K562 (cell line): ENCODE measurements around the gene PTPRR. TPM values are rescaled to one million over a fixed set of nuclear protein-coding genes. Genes with fewer than 3 reads are reported as not detected.

Experiments used
- ATAC-seq: fragments of 200-7000 bp; cut with Tn5 transposase; 3 replicates; pipeline ENCODE4 v1.9.1; 2020; ENCODE audit warnings: moderate library complexity
- BruUV-seq: library from RNA; stranded (reverse); fragments of 400-500 nt; replicated peaks from 2 replicates; lab custom pipeline; 2021; lab: Mats Ljungman, UMichigan
- CTCF ChIA-PET: fragments of 300-600 bp; formaldehyde crosslinking; extraction: SDS; loops from one replicate; lab custom pipeline; 2021; ENCODE audit warnings: low intra/inter-chr PET ratio; lab: Yijun Ruan, JAX
- POLR2A ChIA-PET: fragments of 300-600, 350-650 bp; sonication (Branson Sonifier 250); formaldehyde crosslinking; extraction: SDS; loops from one replicate; lab custom pipeline; 2021; ENCODE audit warnings: antibody characterized with exemption, inconsistent platforms; lab: Yijun Ruan, JAX
- DNase-seq, 4 experiments: peaks; one replicate each; pipeline versions ENCODE4 v3.0.0 to v3.0.0-alpha.2; 2011 to 2018; ENCODE audit warnings: low spot score in 3 of 4, mixed read lengths in 3 of 4; ENCODE audit errors: extremely low read depth in 1 of 4
- FAIRE-seq: peaks from 2 replicates; lab custom pipeline; 2011; peaks lifted over from hg19 to GRCh38; lab: Jason Lieb, UNC
- H2AFZ ChIP-seq: 2 replicates; pipeline ENCODE4 v1.6.0; 2011; ENCODE audit warnings: low read depth, low read length, control low read depth, inconsistent platforms
- H3K27ac ChIP-seq: fragments of 200-600 bp; 3 replicates; pipeline ENCODE4 v1.8.0; 2011; ENCODE audit warnings: low read depth, mild to moderate bottlenecking, control low read depth, inconsistent platforms, low read length, moderate library complexity, mixed read lengths; ENCODE audit errors: extremely low read depth
- H3K27me3 ChIP-seq, 2 experiments: fragments of 300-600 bp in 1 of 2; 2 replicates in 1 of 2; 3 replicates in 1 of 2; pipeline versions ENCODE4 v1.6.0 to v1.8.0; 2011; ENCODE audit warnings: inconsistent platforms in 2 of 2, low read length in 2 of 2, mild to moderate bottlenecking in 1 of 2, mixed read lengths in 1 of 2, moderate library complexity in 1 of 2; ENCODE audit not compliant: control insufficient read depth in 2 of 2, insufficient read depth in 2 of 2
- H3K36me3 ChIP-seq: fragments of 300-600 bp; 3 replicates; pipeline ENCODE4 v1.8.0; 2011; ENCODE audit warnings: mild to moderate bottlenecking, low read length, inconsistent platforms; ENCODE audit not compliant: control insufficient read depth, insufficient read depth
- H3K4me1 ChIP-seq, 2 experiments: fragments of 200-600 bp in 1 of 2; replicated peaks in 1 of 2; 2 replicates in 1 of 2; 3 replicates in 1 of 2; pipeline versions ENCODE4 v1.5.1 to v1.8.0; 2011; ENCODE audit warnings: inconsistent platforms in 2 of 2, low read length in 2 of 2, mild to moderate bottlenecking in 1 of 2, mixed read lengths in 1 of 2, moderate library complexity in 1 of 2; ENCODE audit not compliant: control insufficient read depth in 2 of 2, insufficient read depth in 2 of 2
- H3K4me2 ChIP-seq: 2 replicates; pipeline ENCODE4 v1.6.1; 2011; ENCODE audit warnings: low read length, control low read depth, inconsistent platforms, mixed read lengths; ENCODE audit not compliant: insufficient read depth
- H3K4me3 ChIP-seq: fragments of 200-600 bp; sonication (generic), shearing (Covaris generic); 2 replicates; pipeline ENCODE4 v1.5.1; 2016; ENCODE audit warnings: control low read depth, inconsistent platforms
- H3K79me2 ChIP-seq: fragments of 200-600 bp; 3 replicates; pipeline ENCODE4 v1.8.0; 2011; ENCODE audit warnings: low read length, inconsistent platforms; ENCODE audit not compliant: control insufficient read depth, insufficient read depth
- H3K9ac ChIP-seq, 2 experiments: 2 replicates each; pipeline versions ENCODE4 v1.6.0 to v1.6.1; 2011; ENCODE audit warnings: low read depth in 2 of 2, low read length in 2 of 2, control low read depth in 1 of 2, inconsistent platforms in 1 of 2, mild to moderate bottlenecking in 1 of 2, mixed read lengths in 1 of 2; ENCODE audit not compliant: insufficient read depth in 1 of 2
- H3K9me1 ChIP-seq: one replicate; pipeline ENCODE4 v1.6.0; 2011; ENCODE audit warnings: inconsistent platforms, mild to moderate bottlenecking, low read length, moderate library complexity; ENCODE audit not compliant: control insufficient read depth, insufficient read depth
- H3K9me3 ChIP-seq: replicated peaks from 2 replicates; pipeline ENCODE4 v1.5.1; 2011; ENCODE audit warnings: low read depth, low read length, inconsistent platforms; ENCODE audit not compliant: control insufficient read depth, insufficient read depth
- H4K20me1 ChIP-seq: replicated peaks from 2 replicates; pipeline ENCODE4 v1.6.1; 2011; ENCODE audit warnings: low read length, inconsistent platforms, mixed read lengths; ENCODE audit not compliant: control insufficient read depth, insufficient read depth
- ARID2 ChIP-seq: fragments of 450-650 bp; IDR thresholded peaks from 2 replicates; pipeline ENCODE4 v1.6.1; 2017; ENCODE audit warnings: antibody characterized with exemption, mild to moderate bottlenecking
- CHAMP1 ChIP-seq: fragments of 450-650 bp; IDR thresholded peaks from 2 replicates; pipeline ENCODE4 v1.6.1; 2016; ENCODE audit warnings: mild to moderate bottlenecking
- CLOCK ChIP-seq: fragments of 250-450 bp; sonication (Bioruptor Pico); IDR thresholded peaks from 2 replicates; pipeline ENCODE4 v1.4.0; 2020; ENCODE audit warnings: mild to moderate bottlenecking, moderate library complexity, borderline replicate concordance
- CREB5 ChIP-seq: fragments of 250-450 bp; sonication (Bioruptor Pico); IDR thresholded peaks from 2 replicates; pipeline ENCODE4 v1.5.0; 2020; ENCODE audit warnings: mild to moderate bottlenecking
- HDAC8 ChIP-seq: fragments of 450-650 bp; IDR thresholded peaks from 2 replicates; pipeline ENCODE4 v1.6.1; 2016; ENCODE audit warnings: mild to moderate bottlenecking, missing genetic modification characterization, moderate library complexity, missing compliant biosample characterization
- MCM5 ChIP-seq: fragments of 450-650 bp; IDR thresholded peaks from 2 replicates; pipeline ENCODE4 v1.6.1; 2016; ENCODE audit warnings: low read depth
- RB1 ChIP-seq: fragments of 450-650 bp; IDR thresholded peaks from 2 replicates; pipeline ENCODE4 v1.6.1; 2017; ENCODE audit warnings: low read depth, mild to moderate bottlenecking
- SIN3A ChIP-seq, 2 experiments: fragments of 150-350 bp in 1 of 2; IDR thresholded peaks; 2 replicates each; pipeline ENCODE4 v1.6.1; 2011 to 2016; ENCODE audit warnings: borderline replicate concordance in 2 of 2, low read depth in 2 of 2, low read length in 2 of 2, mild to moderate bottlenecking in 2 of 2, moderate library complexity in 2 of 2; ENCODE audit not compliant: control insufficient read depth in 1 of 2
- ZNF121 ChIP-seq: sonication (generic); formaldehyde crosslinking; conservative IDR thresholded peaks from 2 replicates; pipeline ENCODE4 v1.8.0; 2022; ENCODE audit warnings: missing genetic modification reagents
- ZNF224 ChIP-seq: sonication (generic); formaldehyde crosslinking; IDR thresholded peaks from 2 replicates; pipeline ENCODE4 v1.8.0; 2022; ENCODE audit warnings: mild to moderate bottlenecking, missing genetic modification reagents
- ZNF444 ChIP-seq: fragments of 250-450 bp; sonication (Bioruptor Pico); IDR thresholded peaks from 2 replicates; pipeline ENCODE4 v1.4.0; 2020; ENCODE audit warnings: mild to moderate bottlenecking, moderate library complexity
- WGBS: fragments of 100-300 bp; shearing (Covaris generic); methylation state at CpG from one replicate; pipeline ENCODE4 v1.1.6; 2016; ENCODE audit warnings: low coverage, mixed read lengths; ENCODE audit not compliant: insufficient coverage; ENCODE audit errors: missing lambda C conversion rate; 5-methylcytosine and 5-hydroxymethylcytosine counted together
- in situ Hi-C: fragments of 300-500 bp; cut with MboI; formaldehyde crosslinking; loops from 4 replicates; pipeline ENCODE4 v1.15.0; 2018; ENCODE audit warnings: inconsistent platforms, mixed read lengths
- intact Hi-C: fragments of 100-400 bp; cut with micrococcal nuclease; formaldehyde crosslinking; loops from 2 replicates; pipeline ENCODE4 v1.14.2; 2022
- polyA plus RNA-seq, 8 experiments: library from polyadenylated mRNA; depleted of rRNA in 4 of 8; stranded (reverse) in 5 of 8; unstranded in 3 of 8; fragments of >200 nt; fragmentation: Nextera tagmentation in 2 of 8; fragmentation: Illumina TruSeq in 1 of 8; extraction: Ambion mirVana in 2 of 8; extraction: Trizol in 1 of 8; gene quantifications; 2 replicates each; pipeline versions ENCODE4 v1.2.1 to v1.2.3, GENCODE V29; 2011 to 2014; ENCODE audit warnings: inconsistent platforms in 1 of 8, missing spikeins in 1 of 8
- total RNA-seq, 7 experiments: library from RNA; depleted of rRNA in 6 of 7; stranded (reverse); fragments of >200 nt in 6 of 7; fragmentation: Illumina TruSeq in 2 of 7; extraction: Trizol in 2 of 7; gene quantifications; 2 replicates each; pipeline versions ENCODE4 v1.2.1 to v1.2.3, GENCODE V29; 2011 to 2021; ENCODE audit warnings: low replicate concordance in 1 of 7
- TF ChIP-seq, protein P1 (sequence below): IDR thresholded peaks from 3 replicates; pipeline ENCODE4 v1.6.1; 2011; ENCODE audit warnings: borderline replicate concordance, mild to moderate bottlenecking, moderate library complexity; ENCODE audit not compliant: insufficient read length; ENCODE audit errors: extremely low read depth

The PTPRR gene
- total and polyA plus RNA-seq, 9 of the 15 experiments (the other 6 are each of a cell fraction or from before 2014, with no cell fraction given), result 6.6 to 41.7 (median 12.3) TPM

GRCh38 chr12:70615174-70615866, 305.2 kb downstream of the PTPRR start:
- Histone ChIP-seq H3K4me3 (no peak overlapping the region), H3K4me1 (peaks cover 0 to 7% of the 10 kb centered on the region in 2 experiments; a peak in 3 of 5 replicates), H3K27ac (no peak overlapping the region), H3K36me3 (peaks cover 9% of the 10 kb centered on the region; the same call in 1 of the 3 replicates), H3K4me2 (no peak overlapping the region), H3K9ac (no peak overlapping the region), H2AFZ (no peak overlapping the region), H3K9me1 (no peaks in the 10 kb centered on the region), H3K79me2 (no peaks in the 10 kb centered on the region), H4K20me1 (no peaks in the 10 kb centered on the region), H3K27me3 (no peaks in the 10 kb centered on the region), H3K9me3 (no peaks in the 10 kb centered on the region)
- no peak for FAIRE-seq
- ChIA-PET POLR2A (no interaction called here), CTCF (no interaction called here)
- BruUV-seq, result no TSS peak
- no peak for ATAC-seq
- WGBS, result 49% methylated on average over 5 of the region's 5 CpGs
- no peak for DNase-seq
- in situ Hi-C loops (no loop called here), intact Hi-C loops (no loop called here)
- TF ChIP-seq ZNF121 (CRISPR knock-in tag) (no peak), HDAC8 (no peak), ARID2 (no peak), CHAMP1 (no peak), RB1 (no peak), CREB5 (no peak), ZNF224 (CRISPR knock-in tag) (no peak), CLOCK (no peak), ZNF444 (CRISPR knock-in tag) (no peak), SIN3A (IDR thresholded peaks at IDR 0.05; ENCODE audit: borderline replicate concordance in 2 of 2, control insufficient read depth in 1 of 2, low read depth in 2 of 2, low read length in 2 of 2) (no peak), MCM5 (no peak)
- TF ChIP-seq, protein P1, sequence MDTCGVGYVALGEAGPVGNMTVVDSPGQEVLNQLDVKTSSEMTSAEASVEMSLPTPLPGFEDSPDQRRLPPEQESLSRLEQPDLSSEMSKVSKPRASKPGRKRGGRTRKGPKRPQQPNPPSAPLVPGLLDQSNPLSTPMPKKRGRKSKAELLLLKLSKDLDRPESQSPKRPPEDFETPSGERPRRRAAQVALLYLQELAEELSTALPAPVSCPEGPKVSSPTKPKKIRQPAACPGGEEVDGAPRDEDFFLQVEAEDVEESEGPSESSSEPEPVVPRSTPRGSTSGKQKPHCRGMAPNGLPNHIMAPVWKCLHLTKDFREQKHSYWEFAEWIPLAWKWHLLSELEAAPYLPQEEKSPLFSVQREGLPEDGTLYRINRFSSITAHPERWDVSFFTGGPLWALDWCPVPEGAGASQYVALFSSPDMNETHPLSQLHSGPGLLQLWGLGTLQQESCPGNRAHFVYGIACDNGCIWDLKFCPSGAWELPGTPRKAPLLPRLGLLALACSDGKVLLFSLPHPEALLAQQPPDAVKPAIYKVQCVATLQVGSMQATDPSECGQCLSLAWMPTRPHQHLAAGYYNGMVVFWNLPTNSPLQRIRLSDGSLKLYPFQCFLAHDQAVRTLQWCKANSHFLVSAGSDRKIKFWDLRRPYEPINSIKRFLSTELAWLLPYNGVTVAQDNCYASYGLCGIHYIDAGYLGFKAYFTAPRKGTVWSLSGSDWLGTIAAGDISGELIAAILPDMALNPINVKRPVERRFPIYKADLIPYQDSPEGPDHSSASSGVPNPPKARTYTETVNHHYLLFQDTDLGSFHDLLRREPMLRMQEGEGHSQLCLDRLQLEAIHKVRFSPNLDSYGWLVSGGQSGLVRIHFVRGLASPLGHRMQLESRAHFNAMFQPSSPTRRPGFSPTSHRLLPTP, result no peak
